HS-27A (cell line): Measurements from ENCODE around the gene TECRL.

ENCODE experiments used
- DNase-seq: peaks from one replicate; pipeline ENCODE4 v3.0.0-alpha.2; 2012; ENCODE audit warnings: low read depth, missing footprints

TECRL gene

GRCh38 chr4:64327237-64327636 is 82.0 kb downstream of the TECRL start:
- no peak for DNase-seq

DNA sequence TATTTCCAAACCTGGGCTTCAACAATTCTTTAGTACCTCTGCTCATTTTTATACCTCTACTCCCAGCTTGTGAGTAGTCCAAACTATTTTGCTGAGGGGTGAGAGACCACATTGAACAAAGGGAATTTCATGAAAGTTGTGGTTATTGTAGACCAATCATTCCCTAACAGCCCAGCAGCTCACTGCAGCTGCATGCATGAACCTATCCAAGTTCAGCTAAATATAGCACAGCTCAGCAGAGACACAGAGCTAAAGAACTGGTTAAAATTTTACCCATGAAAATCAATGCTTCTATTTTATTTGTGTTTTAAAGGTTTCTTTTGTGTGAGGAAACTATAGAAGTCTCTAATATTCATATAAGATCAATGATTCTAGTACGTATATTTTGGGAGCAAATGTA is 82.7 kb downstream of the TECRL start:
- DNase-seq = no peak

GRCh38 chr4:64306255-64306565 is 103.0 kb downstream of the TECRL start:
- no peak for DNase-seq

GRCh38 chr4:64305565-64306254 is 103.5 kb downstream of the TECRL start:
- DNase-seq = no peak

GRCh38 chr4:64272432-64272831 is 136.8 kb downstream of the TECRL start:
- no peak for DNase-seq

GRCh38 chr4:64271601-64272081 is 137.6 kb downstream of the TECRL start:
- DNase-seq = no peak

DNA sequence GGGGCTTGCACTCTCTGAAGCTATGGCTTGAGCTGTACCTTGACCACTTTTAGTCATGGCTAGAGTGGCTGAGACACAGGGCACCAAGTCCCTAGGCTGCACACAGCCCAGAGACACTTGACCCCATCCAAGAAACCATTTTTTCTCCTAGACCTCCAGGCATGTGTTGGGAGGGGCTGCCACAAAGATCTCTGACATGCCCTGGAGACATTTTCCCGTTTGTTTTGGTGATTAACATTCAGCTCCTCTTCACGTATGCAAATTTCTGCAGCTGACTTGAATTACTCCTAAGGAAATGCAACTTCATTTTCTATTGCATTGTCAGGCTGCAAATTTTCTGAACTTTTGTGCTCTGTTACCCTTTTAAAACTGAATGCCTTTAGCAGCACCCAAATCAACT is 142.6 kb downstream of the TECRL start:
- no peak for DNase-seq

DNA sequence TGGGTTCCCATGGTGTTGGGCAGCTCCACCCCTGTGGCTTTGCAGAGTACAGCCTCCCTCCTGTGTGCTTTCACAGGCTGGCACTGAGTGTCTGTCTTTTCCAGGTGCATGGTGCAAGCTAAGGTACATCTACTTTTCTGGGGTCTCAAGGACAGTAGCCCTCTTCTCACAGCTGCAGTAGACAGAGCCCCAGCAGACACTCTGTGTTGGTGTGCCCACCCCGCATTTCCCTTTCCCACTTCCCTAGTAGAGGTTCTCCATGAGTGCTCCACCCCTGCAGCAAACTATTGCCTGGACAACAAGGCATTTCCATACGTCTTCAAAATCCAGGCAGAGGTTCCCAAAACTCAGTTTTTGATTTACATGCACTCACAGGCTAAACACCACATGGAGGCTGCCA is 143.0 kb downstream of the TECRL start:
- DNase-seq = no peak

DNA sequence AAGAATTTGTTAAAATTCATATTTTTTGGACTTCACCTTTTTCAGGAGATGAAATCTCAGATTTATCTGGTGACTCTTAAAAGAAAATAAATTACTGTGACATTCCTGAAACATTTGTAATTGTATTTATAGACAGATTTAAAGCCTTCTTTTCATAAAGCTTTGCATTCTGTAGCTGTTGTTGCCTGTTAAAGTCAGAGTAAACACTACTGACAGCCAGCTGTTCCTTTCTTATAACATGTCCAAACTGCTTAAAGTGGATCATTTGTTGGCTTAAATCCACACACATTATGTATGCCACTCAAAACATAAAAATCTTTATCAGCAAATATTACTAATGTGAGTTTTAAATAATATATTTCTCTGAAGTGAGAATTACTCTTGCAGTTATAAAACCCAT is 157.5 kb downstream of the TECRL start:
- DNase-seq = no peak

GRCh38 chr4:64250488-64250887 is 158.8 kb downstream of the TECRL start:
- DNase-seq = no peak

- DNase-seq = no peak
Observed at GRCh38 chr4:64250061-64250460, 159.2 kb downstream of the TECRL start.

- no peak for DNase-seq
Observed at GRCh38 chr4:64248186-64248585, 161.1 kb downstream of the TECRL start.

DNA sequence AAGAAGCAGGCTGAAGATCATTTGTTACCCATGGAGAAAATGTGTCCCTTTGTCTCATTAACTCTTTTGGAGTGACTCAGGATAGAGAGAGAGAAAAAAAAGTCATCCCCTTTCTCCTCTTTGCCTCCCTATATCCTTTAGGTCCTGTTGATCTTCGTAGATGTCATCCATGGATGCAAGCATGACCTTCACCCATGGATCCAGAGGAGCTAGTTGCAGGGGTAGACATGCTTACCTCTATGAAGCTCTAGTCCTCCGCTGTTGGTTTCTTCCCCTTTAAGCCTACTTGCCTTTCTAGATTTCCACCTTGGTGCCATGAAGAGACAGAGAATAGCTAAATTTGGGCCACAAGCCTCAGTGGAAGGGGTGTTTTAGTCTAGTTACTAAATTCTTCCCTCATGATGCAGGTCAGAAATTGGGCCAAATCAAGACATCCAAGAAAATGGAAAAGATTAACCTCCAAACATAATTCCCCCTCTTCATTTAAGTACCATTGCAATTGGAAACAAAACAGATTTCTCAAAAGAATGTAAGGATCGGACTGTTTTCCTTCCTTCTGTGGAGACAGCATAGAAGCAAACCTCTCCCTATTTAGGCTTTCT is 178.4 kb downstream of the TECRL start:
- DNase-seq = no peak
